DND-41 (cell line): ENCODE results near the gene UBA3.

Experiments used
- ATAC-seq: fragments of 200-7000 bp; cut with Tn5 transposase; 3 replicates; pipeline ENCODE4 v1.9.1; 2021; ENCODE audit warnings: low read depth; ENCODE audit not compliant: insufficient read depth
- DNase-seq: peaks from one replicate; pipeline ENCODE4 v3.0.0-alpha.2; 2020
- H2AFZ ChIP-seq: 2 replicates; pipeline ENCODE4 v1.6.0; 2012; ENCODE audit warnings: low read depth, low read length
- H3K27ac ChIP-seq: 2 replicates; pipeline ENCODE4 v1.5.1; 2012; ENCODE audit warnings: low read length, inconsistent platforms
- H3K27me3 ChIP-seq: fragments of 200-600 bp; sonication (generic); 2 replicates; pipeline ENCODE4 v1.6.0; 2012; ENCODE audit warnings: low read length, mild to moderate bottlenecking, inconsistent platforms; ENCODE audit not compliant: insufficient read depth, poor library complexity
- H3K36me3 ChIP-seq: 2 replicates; pipeline ENCODE4 v1.5.1; 2012; ENCODE audit warnings: low read length, inconsistent platforms; ENCODE audit not compliant: insufficient read depth
- H3K4me1 ChIP-seq: 2 replicates; pipeline ENCODE4 v1.5.1; 2012; ENCODE audit warnings: mild to moderate bottlenecking, low read length; ENCODE audit not compliant: insufficient read depth
- H3K4me2 ChIP-seq: 2 replicates; pipeline ENCODE4 v1.6.0; 2012; ENCODE audit warnings: mild to moderate bottlenecking, moderate library complexity, low read length, inconsistent platforms; ENCODE audit not compliant: insufficient read depth
- H3K4me3 ChIP-seq, 2 experiments: fragments of 200-600 bp in 1 of 2; shearing (Covaris generic) in 1 of 2; 2 replicates each; pipeline ENCODE4 v1.5.1; 2012 to 2016; ENCODE audit warnings: inconsistent platforms in 2 of 2, low read length in 2 of 2, mild to moderate bottlenecking in 2 of 2, low read depth in 1 of 2, moderate library complexity in 1 of 2
- H3K79me2 ChIP-seq: 2 replicates; pipeline ENCODE4 v1.6.0; 2012; ENCODE audit warnings: low read length, inconsistent platforms; ENCODE audit not compliant: insufficient read depth
- H3K9ac ChIP-seq: 2 replicates; pipeline ENCODE4 v1.6.0; 2012; ENCODE audit warnings: low read depth, mild to moderate bottlenecking, inconsistent platforms, low read length, moderate library complexity
- H3K9me3 ChIP-seq: 2 replicates; pipeline ENCODE4 v1.5.1; 2012; ENCODE audit warnings: low read length, moderate library complexity, mild to moderate bottlenecking, inconsistent platforms; ENCODE audit not compliant: insufficient read depth, severe bottlenecking
- H4K20me1 ChIP-seq: 2 replicates; pipeline ENCODE4 v1.6.0; 2012; ENCODE audit warnings: low read length; ENCODE audit not compliant: insufficient read depth
- CTCF ChIP-seq: IDR thresholded peaks from 2 replicates; pipeline ENCODE4 v1.5.1; 2012; ENCODE audit warnings: borderline replicate concordance, low read length, moderate library complexity, mild to moderate bottlenecking; ENCODE audit not compliant: poor library complexity, severe bottlenecking; ENCODE audit errors: extremely low read depth
- EZH2 ChIP-seq: IDR thresholded peaks from 3 replicates; pipeline ENCODE4 v1.6.1; 2012; ENCODE audit warnings: borderline replicate concordance, low read depth, mild to moderate bottlenecking, moderate library complexity, low read length, inconsistent platforms; ENCODE audit not compliant: severe bottlenecking

The UBA3 gene

GRCh38 chr3:69102384-69102783, 22.2 kb upstream of the UBA3 start:
- Histone ChIP-seq H3K4me1 (no peaks in the 10 kb centered on the region), H3K9me3 (no peaks in the 10 kb centered on the region), H3K27ac (no peak overlapping the region), H3K4me3 (no peak overlapping the region), H3K36me3 (peaks cover 61% of the 10 kb centered on the region), H3K27me3 (no peaks in the 10 kb centered on the region), H3K79me2 (peaks cover 24% of the 10 kb centered on the region), H3K9ac (no peak overlapping the region), H2AFZ (no peak overlapping the region), H3K4me2 (no peak overlapping the region), H4K20me1 (peaks cover 3% of the 10 kb centered on the region; the same call in 1 of the 2 replicates)
- TF ChIP-seq CTCF (no peak), EZH2 (no peak)
- no peak for DNase-seq
- no peak for ATAC-seq

GRCh38 chr3:69099576-69099975, 19.4 kb upstream of the UBA3 start:
- H3K4me1 ChIP-seq = peaks cover 7% of the 10 kb centered on the region
- DNase-seq = no peak

GRCh38 chr3:69097407-69098086, 17.4 kb upstream of the UBA3 start:
- Histone ChIP-seq H3K4me3 (no peak overlapping the region), H3K9ac (no peak overlapping the region), H3K27ac (no peak overlapping the region), H3K36me3 (peaks cover 49% of the 10 kb centered on the region), H3K4me1 (peaks cover 16% of the 10 kb centered on the region), H3K9me3 (no peaks in the 10 kb centered on the region), H3K27me3 (no peaks in the 10 kb centered on the region), H2AFZ (no peak overlapping the region), H4K20me1 (peaks cover 3% of the 10 kb centered on the region; the same call in 1 of the 2 replicates), H3K79me2 (peaks cover 66% of the 10 kb centered on the region), H3K4me2 (no peak overlapping the region)
- TF ChIP-seq EZH2 = no peak
- no peak for DNase-seq
- no peak for ATAC-seq

More at GRCh38 chr3:69099576-69099975, 19.4 kb upstream of the UBA3 start:
- Histone ChIP-seq H3K27me3 (no peaks in the 10 kb centered on the region), H3K4me2 (no peak overlapping the region), H3K79me2 (peaks cover 47% of the 10 kb centered on the region), H4K20me1 (peaks cover 3% of the 10 kb centered on the region; the same call in 1 of the 2 replicates), H3K36me3 (peaks cover 56% of the 10 kb centered on the region), H3K9ac (no peak overlapping the region), H3K4me3 (no peak overlapping the region), H3K27ac (no peak overlapping the region), H2AFZ (no peak overlapping the region), H3K9me3 (no peaks in the 10 kb centered on the region)
- no peak for ATAC-seq
- TF ChIP-seq CTCF = no peak
- no peak for TF ChIP-seq EZH2

GRCh38 chr3:69096299-69096698, 16.1 kb upstream of the UBA3 start:
- no peak overlapping the region for H3K9ac ChIP-seq
- no peak overlapping the region for H3K4me2 ChIP-seq
- no peaks in the 10 kb centered on the region for H3K9me3 ChIP-seq
- TF ChIP-seq EZH2 (no peak), CTCF (no peak)
- no peak for ATAC-seq
- no peaks in the 10 kb centered on the region for H3K27me3 ChIP-seq
- H3K4me3 ChIP-seq = no peak overlapping the region
- peaks cover 73% of the 10 kb centered on the region for H3K79me2 ChIP-seq
- H3K4me1 ChIP-seq = peaks cover 29% of the 10 kb centered on the region
- H3K27ac ChIP-seq = no peak overlapping the region
- no peak for DNase-seq
- H4K20me1 ChIP-seq = peaks cover 3% of the 10 kb centered on the region; the same call in 1 of the 2 replicates
- peaks cover 36% of the 10 kb centered on the region for H3K36me3 ChIP-seq
- no peak overlapping the region for H2AFZ ChIP-seq
